HEK293 (cell line): ENCODE data around the gene RANBP1.
A peak's percentile ranks its signal among the peaks of the same experiment; 100 is the strongest.

Experiments
- CTCF ChIA-PET: fragments of 350-600 bp; formaldehyde crosslinking; extraction: SDS; loops from one replicate; lab custom pipeline; 2021; ENCODE audit warnings: antibody characterized with exemption; lab: Yijun Ruan, JAX
- POLR2A ChIA-PET: fragments of 300-600 bp; formaldehyde crosslinking; extraction: SDS; loops from one replicate; lab custom pipeline; 2020; ENCODE audit warnings: antibody characterized with exemption, inconsistent platforms; lab: Yijun Ruan, JAX
- H3K27ac ChIP-seq: fragments of 200-500 bp; sonication (Bioruptor generic); 2 replicates; pipeline ENCODE4 v1.5.1; 2014; ENCODE audit warnings: low read depth, low read length, control low read depth, inconsistent platforms; ENCODE audit errors: extremely low read depth
- H3K36me3 ChIP-seq, 2 experiments: fragments of 200-500 bp in 1 of 2; sonication (Bioruptor generic) in 1 of 2; 1 replicate in 1 of 2; 2 replicates in 1 of 2; pipeline ENCODE4 v1.5.1; 2014 to 2017; ENCODE audit warnings: inconsistent platforms in 2 of 2, low read length in 2 of 2; ENCODE audit not compliant: control insufficient read depth in 2 of 2, insufficient read depth in 1 of 2
- H3K4me1 ChIP-seq: fragments of 200-500 bp; sonication (Bioruptor generic); 2 replicates; pipeline ENCODE4 v1.5.1; 2014; ENCODE audit warnings: mild to moderate bottlenecking, low read length, inconsistent platforms; ENCODE audit not compliant: control insufficient read depth, insufficient read depth
- H3K4me3 ChIP-seq: 2 replicates; pipeline ENCODE4 v1.5.1; 2011; ENCODE audit warnings: low read depth, mild to moderate bottlenecking, control low read depth, low read length, moderate library complexity
- H3K9me3 ChIP-seq: fragments of 200-500 bp; sonication (Bioruptor generic); 2 replicates; pipeline ENCODE4 v1.5.1; 2014; ENCODE audit warnings: low read depth, low read length, inconsistent platforms; ENCODE audit not compliant: control insufficient read depth, insufficient read depth
- PATZ1 ChIP-seq: fragments of 450-650 bp; formaldehyde crosslinking; IDR thresholded peaks from 2 replicates; pipeline ENCODE4 v1.5.1; 2016; ENCODE audit warnings: missing biosample characterization, missing genetic modification characterization
- ZBTB26 ChIP-seq: fragments of 450-650 bp; formaldehyde crosslinking; optimal IDR thresholded peaks from 2 replicates; pipeline ENCODE3; 2016; ENCODE audit warnings: missing biosample characterization, mild to moderate bottlenecking, missing genetic modification characterization
- ZBTB48 ChIP-seq: fragments of 450-650 bp; formaldehyde crosslinking; IDR thresholded peaks from 2 replicates; pipeline ENCODE4 v1.5.1; 2016; ENCODE audit warnings: missing biosample characterization, missing genetic modification characterization
- ZFP69B ChIP-seq: fragments of 450-650 bp; formaldehyde crosslinking; IDR thresholded peaks from 2 replicates; pipeline ENCODE4 v1.5.1; 2016; ENCODE audit warnings: missing biosample characterization, missing genetic modification characterization
- ZNF10 ChIP-seq: fragments of 450-650 bp; formaldehyde crosslinking; IDR thresholded peaks from 2 replicates; pipeline ENCODE4 v1.5.1; 2017; ENCODE audit warnings: missing biosample characterization, missing genetic modification characterization
- ZNF18 ChIP-seq: fragments of 450-650 bp; formaldehyde crosslinking; IDR thresholded peaks from 2 replicates; pipeline ENCODE4 v1.5.1; 2016; ENCODE audit warnings: missing biosample characterization, missing genetic modification characterization
- ZNF311 ChIP-seq: fragments of 450-650 bp; formaldehyde crosslinking; IDR thresholded peaks from 2 replicates; pipeline ENCODE4 v1.5.1; 2017; ENCODE audit warnings: missing biosample characterization, missing genetic modification characterization, borderline replicate concordance
- ZNF335 ChIP-seq: fragments of 450-650 bp; formaldehyde crosslinking; conservative IDR thresholded peaks from 2 replicates; pipeline ENCODE4 v1.5.1; 2016; ENCODE audit warnings: missing biosample characterization, missing genetic modification characterization
- ZNF514 ChIP-seq: fragments of 450-650 bp; formaldehyde crosslinking; IDR thresholded peaks from 2 replicates; pipeline ENCODE4 v1.5.1; 2016; ENCODE audit warnings: missing biosample characterization, missing genetic modification characterization
- ZNF558 ChIP-seq: fragments of 450-650 bp; formaldehyde crosslinking; IDR thresholded peaks from 2 replicates; pipeline ENCODE4 v1.5.1; 2016; ENCODE audit warnings: missing biosample characterization, missing genetic modification characterization
- ZNF561 ChIP-seq: fragments of 450-650 bp; IDR thresholded peaks from 2 replicates; pipeline ENCODE4 v1.5.1; 2018; ENCODE audit warnings: missing biosample characterization, missing genetic modification characterization, borderline replicate concordance
- ZNF623 ChIP-seq: fragments of 450-650 bp; formaldehyde crosslinking; IDR thresholded peaks from 2 replicates; pipeline ENCODE4 v1.5.1; 2016; ENCODE audit warnings: missing biosample characterization, missing genetic modification characterization
- ZNF664 ChIP-seq: fragments of 450-650 bp; formaldehyde crosslinking; IDR thresholded peaks from 2 replicates; pipeline ENCODE4 v1.5.1; 2016; ENCODE audit warnings: missing biosample characterization, missing genetic modification characterization
- ZNF776 ChIP-seq: fragments of 450-650 bp; formaldehyde crosslinking; IDR thresholded peaks from 2 replicates; pipeline ENCODE4 v1.5.0; 2017; ENCODE audit warnings: missing biosample characterization, missing genetic modification characterization, borderline replicate concordance
- ZNF792 ChIP-seq: fragments of 450-650 bp; formaldehyde crosslinking; IDR thresholded peaks from 2 replicates; pipeline ENCODE4 v1.5.1; 2016; ENCODE audit warnings: missing biosample characterization, missing genetic modification characterization
- ZNF843 ChIP-seq: fragments of 450-650 bp; formaldehyde crosslinking; IDR thresholded peaks from 2 replicates; pipeline ENCODE4 v1.5.1; 2016; ENCODE audit warnings: missing biosample characterization, missing genetic modification characterization

Gene RANBP1

GRCh38 chr22:20132686-20133246 lies 16.9 kb downstream of the RANBP1 start:
- TF ChIP-seq PATZ1 (tag by site-specific recombination) (0 out of 2 replicates have a peak, but pooled peaks have one; percentile 5), ZNF335 (peak; percentile 24; the same call in 1 of the 2 replicates), ZNF514 (tag by site-specific recombination) (no peak)
- POLR2A ChIA-PET = no interaction called here

GRCh38 chr22:20133930-20134549 lies 18.1 kb downstream of the RANBP1 start:
- no peak overlapping the region for H3K4me3 ChIP-seq
- H3K27ac ChIP-seq = no peak overlapping the region
- ChIA-PET CTCF (no interaction called here), POLR2A (no interaction called here)
- TF ChIP-seq ZNF776 (tag by site-specific recombination) (no peak), ZBTB26 (tag by site-specific recombination) (no peak), ZNF10 (no peak), ZNF792 (tag by site-specific recombination) (no peak), ZNF18 (no peak), ZNF843 (tag by site-specific recombination) (no peak)
- no peaks in the 10 kb centered on the region for H3K9me3 ChIP-seq
- H3K36me3 ChIP-seq = peaks cover 0 to 22% of the 10 kb centered on the region in 2 experiments; a peak in 1 of 3 replicates
- H3K4me1 ChIP-seq = peaks cover 5% of the 10 kb centered on the region

More at GRCh38 chr22:20132686-20133246, 16.9 kb downstream of the RANBP1 start:
- Histone ChIP-seq H3K27ac (peak overlapping the region; percentile 48; the same call in 1 of the 2 replicates), H3K36me3 (peaks cover 0 to 26% of the 10 kb centered on the region in 2 experiments; a peak in 1 of 3 replicates), H3K9me3 (no peaks in the 10 kb centered on the region), H3K4me3 (peak overlapping the region; percentile 69), H3K4me1 (peaks cover 5% of the 10 kb centered on the region)
- CTCF ChIA-PET = no interaction called here

GRCh38 chr22:20135265-20135664 lies 19.4 kb downstream of the RANBP1 start:
- TF ChIP-seq ZFP69B (tag by site-specific recombination) (no peak), ZNF558 (tag by site-specific recombination) (no peak), ZNF311 (tag by site-specific recombination) (no peak), ZNF623 (no peak), ZNF664 (no peak), ZBTB48 (tag by site-specific recombination) (peak; percentile 91), ZNF561 (tag by site-specific recombination) (no peak)
- POLR2A ChIA-PET = interaction anchor here (0.9 kb wide), 1 partner anchor 13 kb away, joined by 3 read pairs; no protein-coding TSS in a partner anchor

More at GRCh38 chr22:20135265-20135664, 19.4 kb downstream of the RANBP1 start:
- CTCF ChIA-PET = interaction anchor here (0.7 to 0.8 kb wide), 3 partner anchors 112 to 162 kb away, joined by 3 to 4 read pairs (median 4); no protein-coding TSS in a partner anchor
- Histone ChIP-seq H3K9me3 (no peaks in the 10 kb centered on the region), H3K4me3 (no peak overlapping the region), H3K36me3 (peaks cover 0 to 34% of the 10 kb centered on the region in 2 experiments; a peak in 1 of 3 replicates), H3K4me1 (peaks cover 5% of the 10 kb centered on the region), H3K27ac (peak overlapping the region; percentile 16; the same call in 1 of the 2 replicates)
